Measurements from ENCODE around the gene MINDY4. TPM values are rescaled to one million over a fixed set of nuclear protein-coding genes. Genes with fewer than 3 reads are reported as not detected.

MINDY4 gene
- total and polyA plus RNA-seq, 2 of the 13 experiments (the other 11 are each of a cell fraction or from before 2014, with no cell fraction given) = not detected

DNA sequence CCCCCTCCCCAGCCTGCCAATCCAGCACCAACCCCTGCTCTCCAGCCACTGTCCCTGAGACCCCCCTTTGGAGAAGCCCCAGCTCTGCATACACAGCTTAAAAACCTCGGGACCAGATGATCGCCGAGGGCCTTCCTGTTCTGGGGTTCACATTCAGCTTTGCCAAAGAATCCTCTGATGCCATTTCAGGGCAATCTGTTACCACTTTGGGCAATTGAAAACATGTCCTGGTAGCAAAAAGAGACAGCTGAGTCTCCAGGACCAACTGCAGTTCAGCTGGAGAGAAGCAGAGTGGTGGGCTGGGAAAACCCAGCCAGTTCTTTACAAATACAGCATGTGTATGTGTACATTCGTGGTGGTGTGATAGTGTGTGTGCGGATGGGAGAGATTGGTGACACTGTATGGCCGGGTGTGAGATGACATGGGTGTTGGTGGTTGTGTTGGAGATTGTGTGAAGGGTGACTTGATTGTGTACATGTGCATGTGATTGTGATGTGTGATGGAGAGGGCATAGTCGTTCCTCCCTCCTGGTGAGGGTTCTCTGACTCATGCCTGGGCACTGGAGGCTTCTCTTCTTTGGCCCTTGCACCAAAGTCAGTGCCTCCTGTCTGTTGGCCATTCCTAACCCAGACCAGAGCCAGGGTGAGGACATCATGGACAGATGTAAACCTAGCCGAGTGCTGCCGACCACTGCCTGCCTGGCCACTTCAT is 91.9 kb downstream of the MINDY4 start:
- intact Hi-C loops (cut with micrococcal nuclease; ENCODE audit: unreplicated experiment) = no loop called here
- Histone ChIP-seq H3K9ac (ENCODE audit: insufficient read depth, low read depth, low read length) (no peak overlapping the region), H2AFZ (ENCODE audit: low read length) (no peak overlapping the region), H3K9me3 (ENCODE audit: low read length) (no peaks in the 10 kb centered on the region), H3K27ac (ENCODE audit: extremely low read length, insufficient read depth, low read length) (no peak overlapping the region), H3K27me3 (ENCODE audit: control insufficient read depth in 1 of 2, insufficient read depth in 2 of 2, low read length in 2 of 2) (no peaks in the 10 kb centered on the region; a peak in 2 of 5 replicates), H3K79me2 (ENCODE audit: insufficient read depth, low read length) (no peaks in the 10 kb centered on the region), H3K4me3 (replicated peaks in 1 of 3; ENCODE audit: insufficient read depth in 1 of 3, low read depth in 2 of 3, low read length in 3 of 3) (no peak overlapping the region), H3K4me1 (ENCODE audit: insufficient read depth, low read length) (peaks cover 11% of the 10 kb centered on the region; the same call in 1 of the 2 replicates), H3K4me2 (ENCODE audit: low read depth, low read length) (no peak overlapping the region), H3K36me3 (replicated peaks in 1 of 2; ENCODE audit: control insufficient read depth in 1 of 2, insufficient read depth in 2 of 2, low read length in 2 of 2) (no peaks in the 10 kb centered on the region), H4K20me1 (ENCODE audit: insufficient read depth, low read length) (no peaks in the 10 kb centered on the region)
- CTCF ChIA-PET (ENCODE audit: low intra/inter-chr PET ratio, low total read pairs) = no interaction called here
- FAIRE-seq (no peak), DNase-seq (ENCODE audit: low spot score) (no peak), ATAC-seq (no peak)
- 18% methylated on average over 8 of the region's 9 CpGs for WGBS (ENCODE audit: low lambda C conversion rate)
- POLR2A ChIA-PET = no interaction called here
- BruUV-seq (replicated peaks) = no TSS peak
- in situ Hi-C loops (cut with HindIII; ENCODE audit: extremely low pct_ligation_motif_present, low pct_unique_long_range_greater_than_20kb) = no loop called here
- TF ChIP-seq ZNF292 (CRISPR knock-in tag; IDR thresholded peaks at IDR 0.05; ENCODE audit: borderline replicate concordance, low read depth) (no peak), POLR2A (IDR thresholded peaks at IDR 0.05; ENCODE audit: insufficient read depth in 1 of 2, low read depth in 2 of 2, low read length in 2 of 2) (no peak), ZNF251 (CRISPR knock-in tag; IDR thresholded peaks at IDR 0.05) (no peak), NFE2L2 (IDR thresholded peaks at IDR 0.05; ENCODE audit: low read length) (no peak), REXO4 (CRISPR knock-in tag; IDR thresholded peaks at IDR 0.05; ENCODE audit: borderline replicate concordance) (no peak)
- TF ChIP-seq, protein P1, sequence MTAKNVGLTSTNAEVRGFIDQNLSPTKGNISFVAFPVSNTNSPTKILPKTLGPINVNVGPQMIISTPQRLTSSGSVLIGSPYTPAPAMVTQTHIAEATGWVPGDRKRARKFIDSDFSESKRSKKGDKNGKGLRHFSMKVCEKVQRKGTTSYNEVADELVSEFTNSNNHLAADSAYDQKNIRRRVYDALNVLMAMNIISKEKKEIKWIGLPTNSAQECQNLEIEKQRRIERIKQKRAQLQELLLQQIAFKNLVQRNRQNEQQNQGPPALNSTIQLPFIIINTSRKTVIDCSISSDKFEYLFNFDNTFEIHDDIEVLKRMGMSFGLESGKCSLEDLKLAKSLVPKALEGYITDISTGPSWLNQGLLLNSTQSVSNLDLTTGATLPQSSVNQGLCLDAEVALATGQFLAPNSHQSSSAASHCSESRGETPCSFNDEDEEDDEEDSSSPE (CRISPR knock-in tag; IDR thresholded peaks at IDR 0.05) = no peak
- TF ChIP-seq, protein P2, sequence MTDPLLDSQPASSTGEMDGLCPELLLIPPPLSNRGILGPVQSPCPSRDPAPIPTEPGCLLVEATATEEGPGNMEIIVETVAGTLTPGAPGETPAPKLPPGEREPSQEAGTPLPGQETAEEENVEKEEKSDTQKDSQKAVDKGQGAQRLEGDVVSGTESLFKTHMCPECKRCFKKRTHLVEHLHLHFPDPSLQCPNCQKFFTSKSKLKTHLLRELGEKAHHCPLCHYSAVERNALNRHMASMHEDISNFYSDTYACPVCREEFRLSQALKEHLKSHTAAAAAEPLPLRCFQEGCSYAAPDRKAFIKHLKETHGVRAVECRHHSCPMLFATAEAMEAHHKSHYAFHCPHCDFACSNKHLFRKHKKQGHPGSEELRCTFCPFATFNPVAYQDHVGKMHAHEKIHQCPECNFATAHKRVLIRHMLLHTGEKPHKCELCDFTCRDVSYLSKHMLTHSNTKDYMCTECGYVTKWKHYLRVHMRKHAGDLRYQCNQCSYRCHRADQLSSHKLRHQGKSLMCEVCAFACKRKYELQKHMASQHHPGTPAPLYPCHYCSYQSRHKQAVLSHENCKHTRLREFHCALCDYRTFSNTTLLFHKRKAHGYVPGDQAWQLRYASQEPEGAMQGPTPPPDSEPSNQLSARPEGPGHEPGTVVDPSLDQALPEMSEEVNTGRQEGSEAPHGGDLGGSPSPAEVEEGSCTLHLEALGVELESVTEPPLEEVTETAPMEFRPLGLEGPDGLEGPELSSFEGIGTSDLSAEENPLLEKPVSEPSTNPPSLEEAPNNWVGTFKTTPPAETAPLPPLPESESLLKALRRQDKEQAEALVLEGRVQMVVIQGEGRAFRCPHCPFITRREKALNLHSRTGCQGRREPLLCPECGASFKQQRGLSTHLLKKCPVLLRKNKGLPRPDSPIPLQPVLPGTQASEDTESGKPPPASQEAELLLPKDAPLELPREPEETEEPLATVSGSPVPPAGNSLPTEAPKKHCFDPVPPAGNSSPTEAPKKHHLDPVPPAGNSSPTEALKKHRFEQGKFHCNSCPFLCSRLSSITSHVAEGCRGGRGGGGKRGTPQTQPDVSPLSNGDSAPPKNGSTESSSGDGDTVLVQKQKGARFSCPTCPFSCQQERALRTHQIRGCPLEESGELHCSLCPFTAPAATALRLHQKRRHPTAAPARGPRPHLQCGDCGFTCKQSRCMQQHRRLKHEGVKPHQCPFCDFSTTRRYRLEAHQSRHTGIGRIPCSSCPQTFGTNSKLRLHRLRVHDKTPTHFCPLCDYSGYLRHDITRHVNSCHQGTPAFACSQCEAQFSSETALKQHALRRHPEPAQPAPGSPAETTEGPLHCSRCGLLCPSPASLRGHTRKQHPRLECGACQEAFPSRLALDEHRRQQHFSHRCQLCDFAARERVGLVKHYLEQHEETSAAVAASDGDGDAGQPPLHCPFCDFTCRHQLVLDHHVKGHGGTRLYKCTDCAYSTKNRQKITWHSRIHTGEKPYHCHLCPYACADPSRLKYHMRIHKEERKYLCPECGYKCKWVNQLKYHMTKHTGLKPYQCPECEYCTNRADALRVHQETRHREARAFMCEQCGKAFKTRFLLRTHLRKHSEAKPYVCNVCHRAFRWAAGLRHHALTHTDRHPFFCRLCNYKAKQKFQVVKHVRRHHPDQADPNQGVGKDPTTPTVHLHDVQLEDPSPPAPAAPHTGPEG (CRISPR knock-in tag; IDR thresholded peaks at IDR 0.05) = no peak
- TF ChIP-seq, protein P3, sequence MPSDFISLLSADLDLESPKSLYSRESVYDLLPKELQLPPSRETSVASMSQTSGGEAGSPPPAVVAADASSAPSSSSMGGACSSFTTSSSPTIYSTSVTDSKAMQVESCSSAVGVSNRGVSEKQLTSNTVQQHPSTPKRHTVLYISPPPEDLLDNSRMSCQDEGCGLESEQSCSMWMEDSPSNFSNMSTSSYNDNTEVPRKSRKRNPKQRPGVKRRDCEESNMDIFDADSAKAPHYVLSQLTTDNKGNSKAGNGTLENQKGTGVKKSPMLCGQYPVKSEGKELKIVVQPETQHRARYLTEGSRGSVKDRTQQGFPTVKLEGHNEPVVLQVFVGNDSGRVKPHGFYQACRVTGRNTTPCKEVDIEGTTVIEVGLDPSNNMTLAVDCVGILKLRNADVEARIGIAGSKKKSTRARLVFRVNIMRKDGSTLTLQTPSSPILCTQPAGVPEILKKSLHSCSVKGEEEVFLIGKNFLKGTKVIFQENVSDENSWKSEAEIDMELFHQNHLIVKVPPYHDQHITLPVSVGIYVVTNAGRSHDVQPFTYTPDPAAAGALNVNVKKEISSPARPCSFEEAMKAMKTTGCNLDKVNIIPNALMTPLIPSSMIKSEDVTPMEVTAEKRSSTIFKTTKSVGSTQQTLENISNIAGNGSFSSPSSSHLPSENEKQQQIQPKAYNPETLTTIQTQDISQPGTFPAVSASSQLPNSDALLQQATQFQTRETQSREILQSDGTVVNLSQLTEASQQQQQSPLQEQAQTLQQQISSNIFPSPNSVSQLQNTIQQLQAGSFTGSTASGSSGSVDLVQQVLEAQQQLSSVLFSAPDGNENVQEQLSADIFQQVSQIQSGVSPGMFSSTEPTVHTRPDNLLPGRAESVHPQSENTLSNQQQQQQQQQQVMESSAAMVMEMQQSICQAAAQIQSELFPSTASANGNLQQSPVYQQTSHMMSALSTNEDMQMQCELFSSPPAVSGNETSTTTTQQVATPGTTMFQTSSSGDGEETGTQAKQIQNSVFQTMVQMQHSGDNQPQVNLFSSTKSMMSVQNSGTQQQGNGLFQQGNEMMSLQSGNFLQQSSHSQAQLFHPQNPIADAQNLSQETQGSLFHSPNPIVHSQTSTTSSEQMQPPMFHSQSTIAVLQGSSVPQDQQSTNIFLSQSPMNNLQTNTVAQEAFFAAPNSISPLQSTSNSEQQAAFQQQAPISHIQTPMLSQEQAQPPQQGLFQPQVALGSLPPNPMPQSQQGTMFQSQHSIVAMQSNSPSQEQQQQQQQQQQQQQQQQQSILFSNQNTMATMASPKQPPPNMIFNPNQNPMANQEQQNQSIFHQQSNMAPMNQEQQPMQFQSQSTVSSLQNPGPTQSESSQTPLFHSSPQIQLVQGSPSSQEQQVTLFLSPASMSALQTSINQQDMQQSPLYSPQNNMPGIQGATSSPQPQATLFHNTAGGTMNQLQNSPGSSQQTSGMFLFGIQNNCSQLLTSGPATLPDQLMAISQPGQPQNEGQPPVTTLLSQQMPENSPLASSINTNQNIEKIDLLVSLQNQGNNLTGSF (CRISPR knock-in tag; IDR thresholded peaks at IDR 0.05) = no peak
- TF ChIP-seq, protein P4, sequence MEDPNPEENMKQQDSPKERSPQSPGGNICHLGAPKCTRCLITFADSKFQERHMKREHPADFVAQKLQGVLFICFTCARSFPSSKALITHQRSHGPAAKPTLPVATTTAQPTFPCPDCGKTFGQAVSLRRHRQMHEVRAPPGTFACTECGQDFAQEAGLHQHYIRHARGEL (CRISPR knock-in tag; IDR thresholded peaks at IDR 0.05) = no peak
- TF ChIP-seq, protein P5, sequence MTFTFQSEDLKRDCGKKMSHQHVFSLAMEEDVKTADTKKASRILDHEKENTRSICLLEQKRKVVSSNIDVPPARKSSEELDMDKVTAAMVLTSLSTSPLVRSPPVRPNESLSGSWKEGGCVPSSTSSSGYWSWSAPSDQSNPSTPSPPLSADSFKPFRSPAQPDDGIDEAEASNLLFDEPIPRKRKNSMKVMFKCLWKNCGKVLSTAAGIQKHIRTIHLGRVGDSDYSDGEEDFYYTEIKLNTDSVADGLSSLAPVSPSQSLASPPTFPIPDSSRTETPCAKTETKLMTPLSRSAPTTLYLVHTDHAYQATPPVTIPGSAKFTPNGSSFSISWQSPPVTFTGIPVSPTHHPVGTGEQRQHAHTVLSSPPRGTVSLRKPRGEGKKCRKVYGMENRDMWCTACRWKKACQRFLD (CRISPR knock-in tag; IDR thresholded peaks at IDR 0.05; ENCODE audit: borderline replicate concordance) = no peak

Measured in HepG2 (cell line).